B cell (primary cell): Measurements from ENCODE around the gene PDPK1.
"Not testable (repeated sequence)": the region's sequence is repeated elsewhere in the genome, so short reads cannot be mapped to it uniquely, and the experiment has no call there.

Experiments used
- CTCF ChIP-seq: fragments of 200-600 bp; IDR thresholded peaks from one replicate; pipeline ENCODE4 v1.8.0; 2022; ENCODE audit warnings: antibody characterized with exemption, mild to moderate bottlenecking
- EZH2 ChIP-seq: IDR thresholded peaks from 2 replicates; pipeline ENCODE4 v1.6.1; 2012; ENCODE audit warnings: borderline replicate concordance, low read depth, mild to moderate bottlenecking, moderate library complexity, low read length; ENCODE audit not compliant: insufficient read depth, poor library complexity, severe bottlenecking

- TF ChIP-seq CTCF, EZH2: not testable (repeated sequence)
Measured at GRCh38 chr16:2642561-2642960, 104.7 kb downstream of the PDPK1 start.
